Bronchial epithelial cell (primary cell): ENCODE data around the gene PGC. TPM values are rescaled to one million over a fixed set of nuclear protein-coding genes. Genes with fewer than 3 reads are reported as not detected.

Source experiments
- DNase-seq: peaks from one replicate; pipeline ENCODE4 v3.0.0-alpha.2; 2010; ENCODE audit warnings: low read depth
- FAIRE-seq: peaks from 2 replicates; lab custom pipeline; 2011; peaks lifted over from hg19 to GRCh38; lab: Jason Lieb, UNC
- H3K27me3 ChIP-seq: 2 replicates; pipeline ENCODE4 v1.5.1; 2011; ENCODE audit warnings: low read length; ENCODE audit not compliant: control insufficient read depth, insufficient read depth
- H3K36me3 ChIP-seq: 2 replicates; pipeline ENCODE4 v1.5.1; 2011; ENCODE audit warnings: low read length; ENCODE audit not compliant: control insufficient read depth, insufficient read depth
- H3K4me3 ChIP-seq: 2 replicates; pipeline ENCODE4 v1.5.1; 2011; ENCODE audit warnings: mild to moderate bottlenecking, low read depth, low read length, control low read depth
- CTCF ChIP-seq: IDR thresholded peaks from 2 replicates; pipeline ENCODE4 v1.5.1; 2011; ENCODE audit warnings: mild to moderate bottlenecking, moderate library complexity, low read length, control low read depth, inconsistent platforms; ENCODE audit not compliant: insufficient read depth, severe bottlenecking
- total RNA-seq: library from RNA; depleted of rRNA; stranded (reverse); fragments of >200 nt; gene quantifications from 2 replicates; pipeline ENCODE4 v1.2.1, GENCODE V29; 2014

The PGC gene
- total RNA-seq, 1 donor from 2014 or later, result not detected

- H3K36me3 ChIP-seq, result peaks cover 2% of the 10 kb centered on the region
- DNase-seq (no peak), FAIRE-seq (no peak)
- H3K4me3 ChIP-seq, result no peak overlapping the region
- TF ChIP-seq CTCF, result no peak
- H3K27me3 ChIP-seq, result no peaks in the 10 kb centered on the region
Observed at GRCh38 chr6:41718828-41719227, 28.4 kb downstream of the PGC start.

DNA sequence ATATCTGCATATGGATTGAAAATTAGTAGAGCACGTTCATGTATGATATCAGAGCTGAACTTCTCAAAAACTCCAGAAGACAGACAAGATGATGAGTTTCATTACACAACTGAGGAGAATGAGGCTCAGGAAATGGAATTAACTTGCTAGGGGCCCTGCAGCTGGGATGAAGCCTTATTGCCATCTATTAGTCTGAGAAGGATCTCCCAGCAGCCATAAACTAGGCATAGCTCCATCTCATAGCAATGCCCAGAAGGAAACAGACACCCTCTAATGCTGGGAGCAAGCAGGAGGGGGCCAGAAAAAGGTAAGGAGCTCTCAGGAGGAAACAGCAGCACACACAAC, 29.8 kb downstream of the PGC start:
- Histone ChIP-seq H3K36me3 (peaks cover 2% of the 10 kb centered on the region), H3K4me3 (no peak overlapping the region), H3K27me3 (no peaks in the 10 kb centered on the region)
- no peak for DNase-seq
- no peak for TF ChIP-seq CTCF
- no peak for FAIRE-seq

DNA sequence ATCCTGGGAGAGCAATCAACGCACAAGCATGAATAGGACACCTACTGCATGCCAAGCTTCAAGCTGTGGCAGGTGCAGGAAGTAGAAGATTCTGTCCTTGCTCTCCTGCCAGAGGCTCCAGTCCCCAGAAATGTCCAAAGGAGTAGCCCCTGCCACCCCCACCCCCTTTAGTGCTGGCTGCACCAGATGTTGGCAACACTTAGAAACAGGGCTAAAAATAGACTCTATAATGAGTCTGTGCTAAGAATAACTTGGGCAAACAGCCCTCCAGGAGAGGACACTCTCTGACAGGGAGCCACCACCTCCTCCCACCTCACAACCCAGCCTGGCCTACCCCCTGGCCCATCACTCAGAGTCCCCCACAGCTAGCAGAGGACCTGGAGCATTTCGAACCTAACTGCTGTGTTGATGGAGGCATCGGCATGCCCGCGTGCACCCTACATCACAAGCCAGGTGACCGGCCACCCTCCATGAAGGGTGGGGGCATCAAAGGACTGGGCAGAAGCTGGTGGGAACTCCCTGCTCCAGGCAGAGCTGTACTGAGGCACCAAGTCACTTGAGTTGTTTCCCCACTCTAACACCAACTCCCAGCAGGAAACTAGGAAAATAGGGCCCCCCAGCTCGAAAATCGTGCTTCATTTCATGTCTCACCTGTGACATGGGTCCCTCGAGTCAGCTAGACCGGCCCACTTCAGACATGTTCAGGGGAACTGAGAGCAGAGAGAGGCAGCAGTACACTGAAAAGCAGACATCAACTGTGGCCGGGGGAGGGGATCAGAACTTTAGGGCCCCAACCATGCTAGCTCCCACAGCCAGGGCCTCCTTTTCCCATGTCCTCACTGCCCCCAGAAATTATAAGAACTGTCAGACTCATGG, 30.4 kb downstream of the PGC start:
- no peak for TF ChIP-seq CTCF
- no peak for FAIRE-seq
- H3K36me3 ChIP-seq, result peaks cover 2% of the 10 kb centered on the region

DNA sequence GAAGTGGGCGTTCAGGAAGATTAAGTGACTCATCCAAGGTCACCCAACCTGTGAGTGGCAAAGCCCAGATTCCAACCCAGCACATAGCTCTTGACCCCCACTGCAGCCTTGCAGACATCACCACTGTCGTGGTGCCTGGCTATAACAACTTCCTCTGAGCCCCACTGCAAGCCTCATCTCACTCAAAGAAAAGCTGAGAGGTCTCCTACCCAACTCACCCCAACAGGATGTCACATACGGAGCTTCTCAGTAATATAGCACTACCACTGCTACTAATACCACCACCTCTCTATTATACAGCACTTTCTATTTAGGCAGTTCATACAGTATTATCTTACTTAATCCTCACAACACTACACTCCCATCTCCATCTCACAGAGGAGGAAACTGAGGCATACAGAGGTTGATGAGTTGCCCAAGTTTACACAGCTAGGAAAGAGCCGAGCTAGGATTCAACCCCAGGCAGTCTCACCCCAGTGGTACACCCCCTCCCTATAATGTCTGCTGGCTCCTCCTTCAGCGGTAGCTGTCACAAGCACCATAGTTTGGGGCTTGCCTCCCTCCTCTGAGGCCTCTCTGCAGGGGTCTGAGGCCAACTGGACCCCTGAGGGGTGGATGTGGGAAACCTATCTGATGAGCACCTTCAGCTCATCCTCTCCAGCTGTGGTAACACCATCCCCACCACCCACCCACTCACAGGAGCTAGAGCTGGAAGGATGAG, 31.2 kb downstream of the PGC start:
- Histone ChIP-seq H3K36me3 (peaks cover 2% of the 10 kb centered on the region), H3K4me3 (no peak overlapping the region), H3K27me3 (no peaks in the 10 kb centered on the region)
- DNase-seq (no peak), FAIRE-seq (no peak)
- no peak for TF ChIP-seq CTCF

More for the DNA sequence above, 30.4 kb downstream of the PGC start:
- Histone ChIP-seq H3K4me3 (no peak overlapping the region), H3K27me3 (no peaks in the 10 kb centered on the region)
- no peak for DNase-seq

DNA sequence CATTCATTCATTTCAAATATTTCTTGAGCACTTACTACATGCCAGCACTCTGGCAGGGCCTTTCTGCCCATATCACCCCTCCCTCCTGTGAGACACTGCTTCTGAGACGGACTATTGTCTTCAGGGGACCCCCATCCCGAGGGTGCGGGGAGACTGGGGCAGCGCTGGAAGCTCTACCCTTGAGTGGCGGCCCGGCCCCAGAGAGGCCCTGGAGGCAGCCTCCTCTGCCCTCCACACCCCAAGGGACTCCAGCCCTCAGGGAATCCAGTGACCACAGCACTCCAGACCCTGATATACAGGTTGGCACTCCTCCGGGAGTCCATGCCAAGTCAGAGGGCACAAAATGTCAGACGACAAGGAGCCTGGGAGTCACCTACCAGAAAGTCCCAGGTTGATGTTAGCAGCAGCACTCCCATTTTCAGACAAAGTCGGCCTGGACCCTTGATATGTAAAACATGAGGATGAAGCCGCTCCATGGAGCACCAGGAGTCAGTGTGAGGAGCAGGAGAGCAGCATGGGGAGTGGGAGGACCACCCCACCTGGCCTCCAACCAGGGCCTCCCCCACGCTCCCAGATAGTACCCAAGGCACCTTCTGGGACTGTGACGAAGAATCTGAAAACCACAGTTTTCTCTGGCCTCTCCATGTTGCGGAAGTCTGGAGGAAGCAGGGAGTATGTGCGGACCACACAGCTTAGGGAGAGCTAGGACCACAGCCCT, 32.5 kb downstream of the PGC start:
- Histone ChIP-seq H3K36me3 (peaks cover 4% of the 10 kb centered on the region), H3K4me3 (no peak overlapping the region), H3K27me3 (no peaks in the 10 kb centered on the region)
- TF ChIP-seq CTCF, result no peak
- FAIRE-seq (no peak), DNase-seq (no peak)
